K562 (cell line): ENCODE data around the gene SV2C. TPM values are rescaled to one million over a fixed set of nuclear protein-coding genes. Genes with fewer than 3 reads are reported as not detected.

ENCODE experiments used
- ARHGAP35 ChIP-seq: fragments of 450-650 bp; IDR thresholded peaks from 2 replicates; pipeline ENCODE4 v1.6.1; 2018; ENCODE audit not compliant: partially characterized antibody
- ARID1B ChIP-seq: fragments of 450-650 bp; IDR thresholded peaks from 2 replicates; pipeline ENCODE4 v1.6.1; 2016; ENCODE audit warnings: antibody characterized with exemption, mild to moderate bottlenecking, inconsistent platforms
- C11orf30 ChIP-seq: fragments of 450-650 bp; IDR thresholded peaks from 2 replicates; pipeline ENCODE4 v1.6.1; 2016; ENCODE audit warnings: low read depth, mild to moderate bottlenecking
- CXXC5 ChIP-seq: fragments of 250-450 bp; sonication (Bioruptor Pico); IDR thresholded peaks from 2 replicates; pipeline ENCODE4 v1.8.0; 2022; ENCODE audit warnings: inconsistent platforms, mild to moderate bottlenecking, moderate library complexity
- ELF1 ChIP-seq: fragments of 200-800 bp; sonication (Bioruptor generic); IDR thresholded peaks from 2 replicates; pipeline ENCODE4 v1.6.1; 2016; ENCODE audit warnings: missing genetic modification characterization, missing compliant biosample characterization
- ELF4 ChIP-seq: fragments of 450-650 bp; formaldehyde crosslinking; IDR thresholded peaks from 2 replicates; pipeline ENCODE4 v1.4.0; 2022; ENCODE audit warnings: missing genetic modification characterization
- ETV6 ChIP-seq, 3 experiments: fragments of 150-350 bp in 1 of 3; sonication (generic) in 1 of 3; formaldehyde crosslinking in 1 of 3; IDR thresholded peaks; 2 replicates each; pipeline versions ENCODE4 v1.6.1 to v1.8.0; 2014 to 2022; ENCODE audit warnings: borderline replicate concordance in 2 of 3, low read depth in 2 of 3, antibody characterized with exemption in 1 of 3, low read length in 1 of 3, mild to moderate bottlenecking in 1 of 3, missing genetic modification reagents in 1 of 3
- FOSL1 ChIP-seq: fragments of 200-800 bp; sonication (Bioruptor generic); conservative IDR thresholded peaks from 2 replicates; pipeline ENCODE4 v1.6.1; 2016; ENCODE audit warnings: missing genetic modification characterization, missing compliant biosample characterization
- GABPA ChIP-seq: fragments of 200-800 bp; sonication (Bioruptor generic); conservative IDR thresholded peaks from 2 replicates; pipeline ENCODE4 v1.6.1; 2016; ENCODE audit warnings: low read depth, missing genetic modification characterization, missing compliant biosample characterization
- KLF13 ChIP-seq: fragments of 450-650 bp; IDR thresholded peaks from 2 replicates; pipeline ENCODE4 v1.6.1; 2016; ENCODE audit warnings: missing genetic modification characterization, low read depth, mild to moderate bottlenecking, missing compliant biosample characterization, moderate library complexity, borderline replicate concordance
- LEF1 ChIP-seq: fragments of 450-650 bp; IDR thresholded peaks from 2 replicates; pipeline ENCODE4 v1.6.1; 2016; ENCODE audit warnings: mild to moderate bottlenecking
- MAFG ChIP-seq: fragments of 450-650 bp; conservative IDR thresholded peaks from 2 replicates; pipeline ENCODE4 v1.6.1; 2016; ENCODE audit warnings: missing genetic modification characterization, missing compliant biosample characterization
- NBN ChIP-seq: fragments of 450-650 bp; IDR thresholded peaks from 2 replicates; pipeline ENCODE4 v1.6.1; 2016; ENCODE audit warnings: low read depth, mild to moderate bottlenecking
- NFIC ChIP-seq: fragments of 450-650 bp; IDR thresholded peaks from 2 replicates; pipeline ENCODE4 v1.6.1; 2017; ENCODE audit warnings: mild to moderate bottlenecking, inconsistent platforms
- PCBP1 ChIP-seq: fragments of 200-400 bp; formaldehyde crosslinking; IDR thresholded peaks from 2 replicates; pipeline ENCODE4 v1.6.1; 2018; ENCODE audit warnings: mild to moderate bottlenecking, low read depth, low read length; ENCODE audit not compliant: poor library complexity, severe bottlenecking
- PHTF2 ChIP-seq: fragments of 250-450 bp; sonication (Bioruptor Pico); IDR thresholded peaks from 2 replicates; pipeline ENCODE4 v1.5.0; 2021; ENCODE audit warnings: mild to moderate bottlenecking
- PRPF4 ChIP-seq: fragments of 200-400 bp; formaldehyde crosslinking; IDR thresholded peaks from one replicate; pipeline ENCODE4 v1.6.1; 2017; ENCODE audit warnings: low read length, low read depth, mild to moderate bottlenecking; ENCODE audit not compliant: insufficient read depth, poor library complexity, severe bottlenecking
- SMAD4 ChIP-seq: fragments of 250-450 bp; sonication (Bioruptor Pico); conservative IDR thresholded peaks from 2 replicates; pipeline ENCODE4 v1.8.0; 2021; ENCODE audit warnings: inconsistent platforms, mild to moderate bottlenecking, moderate library complexity
- SMARCE1 ChIP-seq: fragments of 450-650 bp; IDR thresholded peaks from 2 replicates; pipeline ENCODE4 v1.7.1; 2016; ENCODE audit warnings: mild to moderate bottlenecking
- SRSF9 ChIP-seq: fragments of 200-400 bp; formaldehyde crosslinking; IDR thresholded peaks from 2 replicates; pipeline ENCODE4 v1.6.1; 2017; ENCODE audit warnings: low read depth, low read length, borderline replicate concordance
- ZBTB7A ChIP-seq: IDR thresholded peaks from 2 replicates; pipeline ENCODE4 v1.6.1; 2011; ENCODE audit warnings: low read depth, mild to moderate bottlenecking, low read length, moderate library complexity, borderline replicate concordance; ENCODE audit not compliant: control insufficient read depth
- ZKSCAN1 ChIP-seq: fragments of 150-350 bp; IDR thresholded peaks from 2 replicates; pipeline ENCODE4 v1.6.1; 2016; ENCODE audit warnings: low read depth, low read length
- ZNF766 ChIP-seq: fragments of 200-800 bp; sonication (Bioruptor generic); conservative IDR thresholded peaks from 2 replicates; pipeline ENCODE4 v1.6.1; 2016; ENCODE audit warnings: missing genetic modification characterization, missing compliant biosample characterization
- polyA plus RNA-seq, 8 experiments: library from polyadenylated mRNA; depleted of rRNA in 4 of 8; stranded (reverse) in 5 of 8; unstranded in 3 of 8; fragments of >200 nt; fragmentation: Nextera tagmentation in 2 of 8; fragmentation: Illumina TruSeq in 1 of 8; extraction: Ambion mirVana in 2 of 8; extraction: Trizol in 1 of 8; gene quantifications; 2 replicates each; pipeline versions ENCODE4 v1.2.1 to v1.2.3, GENCODE V29; 2011 to 2014; ENCODE audit warnings: inconsistent platforms in 1 of 8, missing spikeins in 1 of 8
- total RNA-seq, 7 experiments: library from RNA; depleted of rRNA in 6 of 7; stranded (reverse); fragments of >200 nt in 6 of 7; fragmentation: Illumina TruSeq in 2 of 7; extraction: Trizol in 2 of 7; gene quantifications; 2 replicates each; pipeline versions ENCODE4 v1.2.1 to v1.2.3, GENCODE V29; 2011 to 2021; ENCODE audit warnings: low replicate concordance in 1 of 7
- TF ChIP-seq, protein P1 (sequence below): fragments of 250-450 bp; sonication (Bioruptor Pico); IDR thresholded peaks from 2 replicates; pipeline ENCODE4 v1.9.0; 2021; ENCODE audit warnings: mild to moderate bottlenecking
- TF ChIP-seq, protein P2 (sequence below): sonication (generic); formaldehyde crosslinking; IDR thresholded peaks from 2 replicates; pipeline ENCODE4 v1.8.0; 2022; ENCODE audit warnings: mild to moderate bottlenecking, low read depth, missing genetic modification reagents
- TF ChIP-seq, protein P3 (sequence below): fragments of 250-450 bp; sonication (Bioruptor Pico); IDR thresholded peaks from 2 replicates; pipeline ENCODE4 v1.8.0; 2021; ENCODE audit warnings: borderline replicate concordance, mild to moderate bottlenecking, moderate library complexity; ENCODE audit not compliant: poor library complexity, severe bottlenecking
- TF ChIP-seq, protein P4 (sequence below): IDR thresholded peaks from 2 replicates; pipeline ENCODE4 v1.6.1; 2014; ENCODE audit warnings: antibody characterized with exemption

Gene SV2C
- total and polyA plus RNA-seq, 9 of the 15 experiments (the other 6 are each of a cell fraction or from before 2014, with no cell fraction given), result 0.05 TPM; not detected in 8

DNA sequence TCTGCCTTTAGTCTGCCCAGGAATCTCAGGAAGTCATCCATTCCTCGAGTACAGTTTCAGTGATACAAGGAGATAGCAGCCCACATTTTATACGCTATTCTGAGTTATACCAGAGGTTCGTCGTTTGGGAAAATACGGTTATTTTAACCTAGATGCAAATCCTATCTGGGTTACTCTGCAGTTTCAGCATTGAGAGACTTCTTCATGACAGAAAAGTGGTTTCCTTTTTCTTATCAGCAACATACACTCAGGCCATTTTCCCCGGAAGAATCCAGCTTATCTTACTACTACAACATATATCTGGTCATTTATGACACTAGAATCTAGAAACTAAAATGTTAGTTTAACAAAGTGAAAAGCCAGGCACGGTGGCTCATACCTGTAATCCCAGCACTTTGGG is 236.5 kb downstream of the SV2C start (continued):
- TF ChIP-seq ETV6 (IDR thresholded peaks at IDR 0.05; ENCODE audit: borderline replicate concordance in 1 of 2, low read depth in 2 of 2, low read length in 1 of 2), result peak in 1 of 2 experiments; percentile 83; a peak in 1 of 4 replicates
- TF ChIP-seq ETV6 (CRISPR knock-in tag; IDR thresholded peaks at IDR 0.05; ENCODE audit: borderline replicate concordance), result no peak
- TF ChIP-seq SRSF9, result no peak
- peak; percentile 83; the same call in 1 of the 2 replicates for TF ChIP-seq ZNF766
- TF ChIP-seq GABPA, result peak; percentile 52
- TF ChIP-seq ARID1B, result peak; percentile 98
- TF ChIP-seq, protein P1, sequence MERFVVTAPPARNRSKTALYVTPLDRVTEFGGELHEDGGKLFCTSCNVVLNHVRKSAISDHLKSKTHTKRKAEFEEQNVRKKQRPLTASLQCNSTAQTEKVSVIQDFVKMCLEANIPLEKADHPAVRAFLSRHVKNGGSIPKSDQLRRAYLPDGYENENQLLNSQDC (CRISPR knock-in tag), result no peak
- TF ChIP-seq ARHGAP35, result no peak
- TF ChIP-seq ELF4, result no peak
- TF ChIP-seq, protein P2, sequence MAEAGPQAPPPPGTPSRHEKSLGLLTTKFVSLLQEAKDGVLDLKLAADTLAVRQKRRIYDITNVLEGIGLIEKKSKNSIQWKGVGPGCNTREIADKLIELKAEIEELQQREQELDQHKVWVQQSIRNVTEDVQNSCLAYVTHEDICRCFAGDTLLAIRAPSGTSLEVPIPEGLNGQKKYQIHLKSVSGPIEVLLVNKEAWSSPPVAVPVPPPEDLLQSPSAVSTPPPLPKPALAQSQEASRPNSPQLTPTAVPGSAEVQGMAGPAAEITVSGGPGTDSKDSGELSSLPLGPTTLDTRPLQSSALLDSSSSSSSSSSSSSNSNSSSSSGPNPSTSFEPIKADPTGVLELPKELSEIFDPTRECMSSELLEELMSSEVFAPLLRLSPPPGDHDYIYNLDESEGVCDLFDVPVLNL (CRISPR knock-in tag), result no peak
- peak; percentile 64 for TF ChIP-seq FOSL1
- peak; percentile 94 for TF ChIP-seq LEF1
- TF ChIP-seq PRPF4, result no peak
- no peak for TF ChIP-seq ZKSCAN1
- TF ChIP-seq PCBP1, result no peak
- TF ChIP-seq CXXC5 (CRISPR knock-in tag), result peak; percentile 39
- TF ChIP-seq NFIC, result peak; percentile 77
- peak; percentile 49; the same call in 1 of the 2 replicates for TF ChIP-seq SMAD4 (CRISPR knock-in tag)
- TF ChIP-seq, protein P3, sequence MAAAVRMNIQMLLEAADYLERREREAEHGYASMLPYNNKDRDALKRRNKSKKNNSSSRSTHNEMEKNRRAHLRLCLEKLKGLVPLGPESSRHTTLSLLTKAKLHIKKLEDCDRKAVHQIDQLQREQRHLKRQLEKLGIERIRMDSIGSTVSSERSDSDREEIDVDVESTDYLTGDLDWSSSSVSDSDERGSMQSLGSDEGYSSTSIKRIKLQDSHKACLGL, result no peak
- no peak for TF ChIP-seq ZBTB7A
- 0 out of 2 replicates have a peak, but pooled peaks have one; percentile 6 for TF ChIP-seq C11orf30
- TF ChIP-seq SMARCE1, result peak; percentile 97
- TF ChIP-seq, protein P4, sequence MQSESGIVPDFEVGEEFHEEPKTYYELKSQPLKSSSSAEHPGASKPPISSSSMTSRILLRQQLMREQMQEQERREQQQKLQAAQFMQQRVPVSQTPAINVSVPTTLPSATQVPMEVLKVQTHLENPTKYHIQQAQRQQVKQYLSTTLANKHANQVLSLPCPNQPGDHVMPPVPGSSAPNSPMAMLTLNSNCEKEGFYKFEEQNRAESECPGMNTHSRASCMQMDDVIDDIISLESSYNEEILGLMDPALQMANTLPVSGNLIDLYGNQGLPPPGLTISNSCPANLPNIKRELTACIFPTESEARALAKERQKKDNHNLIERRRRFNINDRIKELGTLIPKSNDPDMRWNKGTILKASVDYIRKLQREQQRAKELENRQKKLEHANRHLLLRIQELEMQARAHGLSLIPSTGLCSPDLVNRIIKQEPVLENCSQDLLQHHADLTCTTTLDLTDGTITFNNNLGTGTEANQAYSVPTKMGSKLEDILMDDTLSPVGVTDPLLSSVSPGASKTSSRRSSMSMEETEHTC, result no peak
- peak; percentile 78 for TF ChIP-seq ELF1
- no peak for TF ChIP-seq KLF13 (tag)
- peak; percentile 83 for TF ChIP-seq NBN
- TF ChIP-seq PHTF2 (CRISPR knock-in tag), result no peak
- TF ChIP-seq MAFG (tag), result peak; percentile 43; the same call in 1 of the 2 replicates
